HG03135 (cell line): Measurements from ENCODE around the gene RPGRIP1.
"Not testable (repeated sequence)": the region's sequence is repeated elsewhere in the genome, so short reads cannot be mapped to it uniquely, and the experiment has no call there.

Source experiments
- ATAC-seq: cut with Tn5 transposase; IDR thresholded peaks from one replicate; pipeline ENCODE4 v1.9.1; 2021; ENCODE audit warnings: mild to moderate bottlenecking, moderate library complexity; ENCODE audit not compliant: unreplicated experiment

Gene RPGRIP1

DNA sequence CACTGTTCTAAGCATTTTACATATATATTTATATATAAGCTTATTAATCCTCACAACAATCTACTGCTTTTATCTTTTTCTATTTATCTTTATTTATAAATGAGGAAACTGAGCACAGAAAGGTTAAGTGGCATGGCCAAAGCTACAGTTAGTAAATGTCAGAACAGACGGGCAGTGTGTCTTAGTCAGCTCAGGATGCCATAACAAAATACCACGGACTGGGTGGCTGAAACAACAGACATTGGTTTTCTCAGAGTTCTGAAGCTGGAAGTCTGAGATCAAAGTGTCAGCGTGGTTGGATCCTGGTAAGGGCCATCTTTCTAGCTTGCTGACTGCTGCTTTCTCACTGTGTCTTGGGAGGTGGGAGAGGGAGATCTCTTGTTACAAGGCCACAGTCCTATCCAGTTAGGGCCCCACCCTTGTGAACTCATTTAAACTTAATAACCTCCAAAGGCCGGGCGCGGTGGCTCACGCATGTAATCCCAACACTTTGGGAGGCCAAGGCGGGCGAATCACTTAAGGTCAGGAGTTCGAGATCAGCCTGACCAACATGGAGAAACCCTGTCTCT, 19.8 kb downstream of the RPGRIP1 start:
- ATAC-seq = no peak

DNA sequence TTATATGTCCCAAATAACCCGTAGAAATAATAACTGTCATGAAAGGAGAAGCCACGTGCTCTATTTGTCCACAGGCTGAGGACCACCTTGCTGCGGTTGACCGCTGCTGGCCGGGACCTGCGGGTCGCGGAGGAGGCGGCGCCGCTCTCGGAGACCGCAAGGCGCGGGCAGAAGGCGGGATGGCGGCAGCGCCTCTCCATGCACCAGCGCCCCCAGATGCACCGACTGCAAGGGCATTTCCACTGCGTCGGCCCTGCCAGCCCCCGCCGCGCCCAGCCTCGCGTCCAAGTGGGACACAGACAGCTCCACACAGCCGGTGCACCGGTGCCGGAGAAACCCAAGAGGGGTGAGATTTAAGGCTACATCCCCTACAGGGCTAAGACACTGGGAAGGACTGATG, 21.0 kb downstream of the RPGRIP1 start:
- no peak for ATAC-seq

DNA sequence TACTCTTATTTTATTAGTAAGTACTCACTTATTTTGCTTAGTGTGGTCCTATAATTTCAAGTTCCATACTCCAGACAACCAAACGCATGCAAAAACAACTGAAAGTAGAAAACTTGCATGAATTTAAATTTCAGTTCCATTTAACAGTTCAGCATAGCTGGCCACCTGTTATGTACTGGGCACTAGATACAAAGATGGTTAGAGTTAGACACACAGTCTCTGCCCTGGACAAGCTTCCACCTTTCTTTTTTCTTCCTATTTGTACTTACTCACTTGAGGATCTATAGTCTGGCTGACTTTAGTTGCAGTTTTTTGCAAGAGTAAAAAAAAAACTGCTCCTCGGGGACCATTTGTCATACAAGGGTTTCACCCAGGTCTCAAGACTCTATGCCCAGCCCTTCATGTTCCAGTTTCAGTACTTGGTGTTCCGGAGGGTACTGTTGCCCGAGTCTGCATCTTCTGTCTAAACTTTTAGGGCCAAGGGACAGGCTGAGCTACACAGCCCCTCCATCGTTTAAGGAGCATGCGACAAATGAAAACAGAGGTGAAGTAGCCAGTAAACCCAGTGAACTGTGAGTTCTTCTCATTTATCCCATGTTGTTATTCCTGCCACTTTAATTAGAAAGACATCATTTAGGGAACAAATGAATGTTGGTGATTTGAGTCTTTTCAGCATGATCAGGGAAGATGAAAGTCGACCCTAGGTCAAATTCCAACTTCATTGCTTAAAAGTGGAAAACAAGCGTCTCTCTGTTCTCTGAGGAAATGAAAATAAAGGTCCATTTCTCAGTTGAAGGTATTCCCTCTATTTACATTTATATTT, 22.3 kb downstream of the RPGRIP1 start:
- no peak for ATAC-seq

DNA sequence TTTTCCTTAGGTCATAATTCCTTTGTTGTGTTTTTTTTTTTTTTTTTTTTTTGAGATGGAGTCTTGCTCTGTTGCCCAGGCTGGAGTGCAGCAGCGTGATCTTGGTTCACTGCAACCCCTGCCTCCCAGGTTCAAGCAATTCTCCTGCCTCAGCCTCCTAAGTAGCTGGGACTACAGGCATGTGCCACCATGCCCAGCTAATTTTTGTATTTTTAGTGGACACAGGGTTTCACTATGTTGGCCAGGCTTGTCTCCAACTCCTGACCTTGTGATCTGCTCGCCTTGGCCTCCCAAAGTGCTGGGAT, 22.9 kb downstream of the RPGRIP1 start:
- not testable (repeated sequence) for ATAC-seq

DNA sequence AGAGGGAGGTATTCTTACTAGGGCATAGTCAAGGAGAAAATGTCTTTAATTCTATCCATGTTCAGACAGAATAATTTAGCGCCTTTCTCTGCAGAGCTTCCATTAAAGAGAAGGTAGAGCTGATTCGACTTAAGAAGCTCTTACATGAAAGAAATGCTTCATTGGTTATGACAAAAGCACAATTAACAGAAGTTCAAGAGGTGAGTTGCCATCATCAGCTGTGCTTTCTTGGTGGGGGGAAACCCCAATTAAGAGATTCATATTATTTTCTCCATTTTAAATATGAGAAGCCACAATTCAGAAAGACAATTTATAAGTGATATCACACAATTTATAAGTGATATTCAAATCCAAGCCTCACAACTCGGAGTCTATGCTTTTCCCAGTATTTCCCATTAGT, 27.8 kb downstream of the RPGRIP1 start:
- ATAC-seq = no peak

DNA sequence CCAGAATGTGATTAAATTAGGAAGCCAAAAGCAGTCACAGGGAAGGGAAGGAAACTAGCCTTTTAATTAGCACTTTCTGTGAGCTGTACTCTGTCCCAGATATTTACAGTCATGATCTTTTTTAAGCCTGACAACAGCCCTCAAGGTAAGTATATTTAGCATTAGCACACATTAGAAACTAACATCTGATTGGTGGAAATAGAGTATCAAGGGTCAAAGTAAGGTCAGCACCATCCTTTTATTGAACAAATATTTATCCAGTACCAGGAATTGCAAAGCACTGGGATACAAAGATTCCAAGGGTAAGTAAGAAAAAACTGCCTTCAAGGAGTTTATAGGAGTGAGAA, 28.2 kb downstream of the RPGRIP1 start:
- ATAC-seq = no peak

DNA sequence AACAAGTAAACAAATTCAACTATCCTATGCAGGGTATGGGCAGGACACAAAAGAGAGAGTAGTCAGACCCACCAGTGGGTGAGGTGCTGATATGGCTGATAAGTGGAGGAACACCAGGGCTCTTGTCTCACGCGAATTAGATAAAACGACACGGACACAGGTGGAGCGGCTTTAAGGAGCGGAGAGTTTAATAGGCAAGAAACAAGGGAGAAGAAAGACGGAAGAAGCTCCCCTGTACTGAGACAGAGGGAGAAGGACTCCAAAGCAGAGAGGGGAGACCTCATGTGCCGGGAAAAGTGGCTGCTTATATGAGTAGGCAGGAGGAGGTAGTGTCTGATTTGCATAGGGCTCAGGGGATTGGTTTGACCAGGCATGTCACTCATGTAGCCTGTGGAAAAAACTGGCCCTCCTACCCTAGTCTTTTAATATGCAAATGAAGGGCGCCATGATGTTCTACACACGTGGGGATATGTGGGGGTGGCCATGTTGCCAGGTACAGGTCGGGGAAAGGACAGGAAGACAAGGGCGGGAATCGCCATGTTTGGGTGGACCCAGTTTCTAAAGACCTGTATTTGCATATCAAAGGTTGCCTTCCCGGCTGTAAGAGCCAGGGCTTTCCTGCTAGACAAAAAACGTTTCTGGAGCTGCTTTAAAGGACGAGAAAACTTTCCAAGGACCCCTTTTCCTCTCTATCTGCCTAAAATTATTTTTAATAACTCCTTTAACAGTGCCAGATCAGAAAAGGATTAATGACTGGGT, 28.8 kb downstream of the RPGRIP1 start:
- peak; percentile 83 for ATAC-seq

DNA sequence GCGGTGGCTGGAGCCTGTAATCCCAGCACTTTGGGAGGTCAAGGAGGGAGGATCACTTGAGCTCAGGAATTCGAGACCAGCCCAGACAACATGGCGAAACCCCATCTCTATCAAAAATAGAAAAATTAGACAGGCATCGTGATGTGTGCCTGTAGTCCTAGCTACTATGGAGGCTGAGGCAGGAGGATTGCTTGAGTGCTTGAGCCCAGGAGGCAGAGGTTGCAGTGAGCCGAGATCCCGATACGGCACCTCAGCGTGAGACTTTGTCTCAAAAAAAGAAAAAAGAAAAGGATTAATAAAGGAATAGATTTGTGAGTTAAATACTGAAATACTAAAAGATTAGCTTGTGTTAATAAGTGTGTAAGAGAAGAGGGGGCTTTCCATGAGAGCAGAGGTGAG, 29.4 kb downstream of the RPGRIP1 start:
- ATAC-seq = no peak

DNA sequence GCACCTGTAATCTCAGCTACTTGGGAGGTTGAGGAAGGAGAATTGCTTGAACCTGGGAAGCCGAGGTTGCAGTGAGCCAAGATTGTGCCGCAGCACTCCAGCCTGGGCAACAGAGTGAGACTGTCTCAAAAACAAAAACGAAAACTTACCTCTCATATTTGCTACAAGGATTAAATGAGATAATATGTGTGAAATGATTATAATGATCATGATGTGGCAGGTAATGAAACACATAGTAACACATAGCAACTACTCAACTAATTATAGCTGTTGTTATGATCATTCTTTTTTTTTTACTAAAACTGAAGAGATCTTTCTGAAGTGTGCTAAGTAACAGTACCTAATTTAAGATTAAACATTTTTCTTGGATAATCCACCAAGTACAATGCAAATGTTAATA, 30.1 kb downstream of the RPGRIP1 start:
- no peak for ATAC-seq

DNA sequence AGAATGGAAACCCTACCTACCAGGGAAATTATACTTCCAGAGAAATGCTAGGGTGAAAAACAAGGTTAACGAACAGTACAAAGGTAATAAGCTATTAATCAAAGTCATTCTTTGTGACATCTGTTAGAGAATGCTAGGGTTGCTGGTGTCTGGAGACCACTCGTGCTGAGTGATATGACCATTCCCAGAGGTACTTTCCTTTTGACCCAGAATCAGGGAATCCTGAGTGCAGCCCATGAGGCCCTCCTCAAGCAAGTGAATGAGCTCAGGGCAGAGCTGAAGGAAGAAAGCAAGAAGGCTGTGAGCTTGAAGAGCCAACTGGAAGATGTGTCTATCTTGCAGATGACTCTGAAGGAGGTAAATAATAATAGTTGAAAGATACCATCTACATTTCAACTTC, 31.7 kb downstream of the RPGRIP1 start:
- no peak for ATAC-seq

DNA sequence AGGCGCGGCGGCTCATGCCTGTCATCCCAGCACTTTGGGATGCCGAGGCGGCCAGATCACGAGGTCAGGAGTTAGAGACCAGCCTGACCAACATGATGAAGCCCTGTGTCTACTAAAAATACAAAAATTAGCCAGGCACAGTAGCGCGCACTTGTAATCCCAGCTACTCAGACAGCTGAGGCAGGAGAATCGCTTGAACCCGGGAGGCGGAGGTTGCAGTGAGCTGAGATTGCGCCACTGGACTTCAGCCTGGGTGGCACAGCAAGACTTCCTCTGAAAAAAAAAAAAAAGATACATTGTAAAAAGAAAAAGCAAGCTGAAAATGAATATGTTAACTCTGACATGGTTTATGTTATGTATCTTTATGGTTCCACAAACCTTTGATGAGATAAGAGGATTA, 33.6 kb downstream of the RPGRIP1 start:
- no peak for ATAC-seq

DNA sequence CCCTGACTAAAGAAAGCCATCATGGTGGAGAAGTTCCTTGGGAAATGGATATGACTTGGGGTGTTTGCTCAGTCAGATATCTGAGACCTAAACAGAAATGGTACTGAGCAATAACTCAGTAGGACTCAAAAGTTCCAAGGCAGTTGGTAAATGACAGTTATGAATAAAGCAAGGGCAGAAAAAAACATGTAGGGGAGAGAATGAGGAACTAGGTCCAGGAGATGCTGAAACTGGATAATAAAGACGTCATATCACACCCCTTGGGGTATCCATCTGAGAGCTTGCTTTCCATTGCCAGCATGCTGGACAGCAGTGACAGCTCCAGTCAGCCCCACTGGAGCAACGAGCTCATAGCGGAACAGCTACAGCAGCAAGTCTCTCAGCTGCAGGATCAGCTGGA, 37.5 kb downstream of the RPGRIP1 start:
- ATAC-seq = peak; percentile 59

DNA sequence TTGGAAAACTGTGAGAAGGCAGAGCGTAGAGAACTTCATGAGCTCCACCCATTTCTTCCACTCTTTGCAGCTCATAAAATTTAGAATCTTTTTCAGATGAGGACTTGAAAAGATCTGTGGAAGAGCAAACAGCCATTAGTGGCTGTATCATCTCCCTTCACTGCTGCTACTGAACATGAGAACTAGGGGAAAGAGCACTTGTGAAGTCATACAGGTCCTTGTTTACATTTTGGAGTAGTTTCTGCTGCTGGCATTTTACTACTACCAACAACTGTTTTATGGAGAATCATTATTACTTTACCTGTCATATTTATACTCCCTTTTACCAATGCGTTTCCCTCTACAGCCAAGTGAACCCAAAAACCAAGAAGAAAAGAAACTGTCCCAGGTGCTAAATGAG, 41.0 kb downstream of the RPGRIP1 start:
- no peak for ATAC-seq

DNA sequence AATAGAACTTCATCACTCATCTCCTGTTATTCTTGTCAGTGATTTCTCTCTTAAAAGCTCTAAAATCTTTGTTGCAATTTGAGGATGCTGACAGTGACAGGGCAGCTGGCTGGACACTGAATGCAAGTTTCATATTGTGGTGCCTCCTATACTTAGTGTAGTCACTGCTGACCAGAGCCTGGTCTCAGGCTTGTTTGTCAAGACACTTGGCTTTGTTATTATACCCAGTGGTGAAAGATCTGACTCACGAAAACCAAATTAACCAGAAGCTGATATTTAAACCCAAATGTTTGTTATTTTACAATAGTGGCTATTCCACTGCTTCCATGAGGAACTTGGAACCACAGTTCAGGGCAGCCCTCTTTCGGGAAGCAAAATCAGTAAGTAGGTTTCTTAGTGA, 42.8 kb downstream of the RPGRIP1 start:
- ATAC-seq = no peak

DNA sequence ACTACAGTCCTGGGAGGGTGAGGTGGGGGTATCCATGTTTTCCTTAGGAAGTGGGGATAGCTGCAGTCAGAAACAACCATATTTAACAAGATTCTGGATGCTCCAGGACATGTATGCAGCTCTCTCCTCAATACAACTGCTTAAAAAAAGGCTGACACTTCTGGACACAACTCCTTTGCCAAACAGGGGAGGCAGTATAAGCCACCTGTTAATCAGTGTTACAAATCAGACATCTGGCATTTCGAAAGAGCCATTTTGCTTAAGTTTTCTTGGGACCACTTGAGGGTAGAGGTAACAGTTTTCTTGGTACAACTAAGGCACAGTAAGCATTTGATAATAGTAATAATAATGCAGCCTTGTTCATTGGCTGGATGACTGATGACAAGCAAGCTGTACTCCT, 47.1 kb downstream of the RPGRIP1 start:
- ATAC-seq = no peak
